Midbrain (tissue), 1 donor: ENCODE data around the gene TSTD1.
"Not testable (repeated sequence)": the region's sequence is repeated elsewhere in the genome, so short reads cannot be mapped to it uniquely, and the experiment has no call there.

Source experiments
- DNase-seq: peaks from one replicate; lab custom pipeline; 2025; lab: John Stamatoyannopoulos, UW

TSTD1 gene

DNA sequence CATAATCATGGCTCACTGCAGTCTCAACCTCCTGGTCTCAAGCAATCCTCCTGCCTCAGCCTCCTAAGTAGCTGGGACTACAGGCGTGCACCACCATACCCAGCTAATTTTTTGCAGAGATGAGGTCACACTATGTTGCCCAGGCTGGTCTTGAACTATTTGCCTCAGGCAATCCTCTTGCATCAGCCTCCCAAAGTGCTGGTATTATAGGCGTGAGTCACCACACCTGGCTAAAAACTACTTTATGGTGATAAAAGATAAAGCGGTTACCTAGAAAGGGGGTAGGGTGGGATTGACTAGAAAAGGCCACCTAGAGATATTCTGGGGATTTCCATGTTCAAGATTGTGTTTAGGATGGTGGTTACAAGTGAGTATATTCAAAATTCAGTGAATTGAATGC is 5.0 kb downstream of the TSTD1 start:
- DNase-seq = no peak

DNA sequence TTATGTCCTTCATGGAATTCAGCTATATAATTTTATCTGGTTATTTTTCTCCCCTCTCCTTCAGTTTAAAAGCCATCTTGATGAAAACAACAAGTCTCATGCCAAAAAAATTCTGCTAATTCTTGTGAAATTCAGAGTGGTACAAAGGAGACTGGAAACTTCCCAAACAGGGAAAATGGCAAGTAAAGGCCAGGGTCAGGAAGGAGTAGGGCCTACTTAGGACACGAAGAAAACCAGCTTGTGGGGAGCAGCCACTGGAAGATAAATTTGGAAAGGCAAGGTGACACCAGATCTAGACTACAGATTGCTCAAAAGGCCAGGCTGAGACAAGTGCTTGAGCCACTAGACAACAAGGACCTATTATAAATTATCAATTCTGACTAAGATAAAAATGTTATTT is 6.4 kb downstream of the TSTD1 start:
- DNase-seq = no peak

DNA sequence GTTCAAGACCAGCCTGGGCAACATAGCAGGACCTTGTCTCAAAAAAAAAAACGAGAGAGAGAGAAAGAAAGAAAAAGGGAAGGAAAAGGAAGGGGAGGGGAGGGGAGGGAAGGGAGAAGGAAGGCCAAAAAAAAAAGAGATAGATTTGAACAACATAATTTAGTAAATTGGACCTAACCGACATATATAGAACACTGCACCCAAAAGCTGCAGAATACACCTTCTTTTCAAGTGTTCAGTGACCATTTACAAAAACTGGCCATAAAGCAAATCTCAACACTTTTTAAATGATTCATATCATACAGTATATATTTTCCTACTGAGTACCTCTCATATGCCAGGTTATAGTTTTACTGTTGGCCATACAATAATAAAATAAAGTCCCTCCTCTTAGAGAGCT is 6.9 kb downstream of the TSTD1 start:
- DNase-seq = no peak

DNA sequence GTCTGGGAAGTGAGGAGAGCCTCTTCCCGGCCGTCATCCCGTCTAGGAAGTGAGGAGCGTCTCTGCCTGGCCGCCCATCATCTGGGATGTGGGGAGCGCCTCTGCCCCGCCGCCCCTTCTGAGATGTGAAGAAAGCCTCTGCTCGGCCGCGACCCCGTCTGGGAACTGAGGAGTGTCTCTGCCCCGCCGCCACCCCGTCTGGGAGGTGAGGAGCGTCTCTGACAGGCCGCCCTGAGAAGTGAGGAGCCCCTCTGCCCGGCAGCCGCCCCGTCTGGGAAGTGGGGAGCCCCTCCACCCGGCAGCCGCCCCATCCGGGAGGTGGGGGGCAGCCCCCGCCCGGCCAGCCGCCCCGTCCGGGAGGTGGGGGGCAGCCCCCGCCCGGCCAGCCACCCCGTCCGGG is 9.3 kb downstream of the TSTD1 start:
- DNase-seq = not testable (repeated sequence)

DNA sequence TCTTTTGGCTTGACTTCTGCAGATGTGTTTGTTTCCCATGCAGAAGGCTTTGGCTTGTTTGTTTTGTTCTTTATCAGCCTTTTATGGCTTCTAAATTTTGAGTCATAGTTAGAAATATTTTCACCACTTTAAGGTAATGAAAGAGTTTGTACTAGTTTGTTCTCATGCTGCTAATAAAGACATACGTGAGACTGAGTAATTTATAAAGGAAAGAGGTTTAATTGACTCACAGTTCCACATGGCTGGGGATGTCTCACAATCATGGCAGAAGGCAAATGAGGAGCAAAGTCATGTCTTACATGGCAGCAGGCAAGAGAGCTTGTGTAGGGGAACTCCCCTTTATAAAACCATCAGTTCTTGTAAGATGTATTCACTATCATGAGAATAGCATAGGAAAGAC is 11.8 kb downstream of the TSTD1 start:
- DNase-seq = not testable (repeated sequence)

DNA sequence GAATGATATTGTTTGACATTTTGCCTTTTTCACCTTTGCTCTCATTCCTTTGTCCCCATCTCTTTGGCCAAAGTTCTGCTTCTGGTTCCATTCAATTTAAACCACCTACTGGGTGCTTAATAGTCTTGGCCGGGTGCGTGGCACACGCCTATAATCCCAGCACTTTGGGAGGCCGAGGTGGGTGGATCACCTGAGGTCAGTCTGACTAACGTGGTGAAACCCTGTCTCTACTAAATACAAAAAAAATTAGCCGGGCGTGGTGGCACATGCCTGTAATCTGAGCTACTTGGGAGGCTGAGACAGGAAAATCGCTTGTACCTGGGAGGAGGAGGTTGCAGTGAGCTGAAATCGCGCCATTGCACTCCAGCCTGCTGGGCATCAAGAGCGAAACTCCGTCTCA is 16.3 kb downstream of the TSTD1 start:
- not testable (repeated sequence) for DNase-seq

DNA sequence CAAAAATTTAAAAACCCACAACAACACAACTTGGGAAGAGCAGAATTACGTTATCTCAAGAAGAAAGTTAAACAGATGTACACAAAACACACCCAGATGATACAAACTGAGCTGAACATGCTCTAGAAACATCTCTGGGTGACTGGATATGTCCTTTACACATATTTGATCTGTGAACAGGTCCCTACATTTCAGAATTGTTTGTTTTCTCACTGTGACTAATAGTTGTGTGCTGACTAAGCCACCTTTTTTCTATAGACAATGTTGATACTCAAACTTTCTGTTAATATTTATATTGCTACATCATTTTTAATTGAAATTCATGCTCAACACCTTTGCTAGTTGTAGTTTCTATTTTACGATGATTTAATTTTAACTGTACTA is 16.8 kb downstream of the TSTD1 start:
- no peak for DNase-seq

DNA sequence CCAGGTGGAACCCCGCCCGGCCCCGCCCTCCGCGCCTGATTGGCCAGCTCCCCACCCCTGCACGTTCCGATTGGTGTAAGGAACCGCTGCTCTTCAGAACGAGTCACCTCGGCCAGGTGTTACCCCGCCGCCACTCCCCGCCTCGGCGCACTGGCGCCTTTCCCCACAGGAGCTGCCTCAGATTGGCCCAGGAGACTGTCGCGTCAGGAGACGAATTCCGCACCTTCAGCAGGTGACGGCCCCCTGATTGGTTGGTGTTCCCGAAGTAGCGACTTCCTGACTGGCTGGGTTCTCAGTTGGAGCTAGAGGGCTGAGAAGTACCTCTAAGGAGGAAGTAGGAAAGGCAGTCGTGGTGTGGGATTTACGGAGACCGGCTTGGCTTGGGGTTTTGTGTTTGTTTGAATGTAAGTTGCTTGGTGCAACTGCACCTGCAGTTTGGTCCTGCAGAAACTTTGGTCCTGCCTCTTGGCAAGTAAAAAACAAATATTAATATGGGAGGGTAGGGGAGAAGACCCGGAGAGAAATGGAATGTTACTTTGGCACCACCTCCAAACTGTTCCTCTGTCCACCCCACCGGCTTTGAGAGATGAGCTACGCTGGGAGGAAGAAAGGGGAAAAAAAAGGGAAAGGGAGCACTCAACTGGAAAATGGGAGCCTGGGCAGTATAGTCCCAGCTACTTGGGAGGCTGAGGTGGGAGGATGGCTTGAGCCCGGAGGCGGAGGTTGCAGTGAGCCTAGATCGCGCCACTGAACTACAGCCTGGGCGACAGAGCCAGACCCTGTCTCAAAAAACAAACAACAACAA is 17.4 kb downstream of the TSTD1 start:
- DNase-seq = peak; percentile 26

DNA sequence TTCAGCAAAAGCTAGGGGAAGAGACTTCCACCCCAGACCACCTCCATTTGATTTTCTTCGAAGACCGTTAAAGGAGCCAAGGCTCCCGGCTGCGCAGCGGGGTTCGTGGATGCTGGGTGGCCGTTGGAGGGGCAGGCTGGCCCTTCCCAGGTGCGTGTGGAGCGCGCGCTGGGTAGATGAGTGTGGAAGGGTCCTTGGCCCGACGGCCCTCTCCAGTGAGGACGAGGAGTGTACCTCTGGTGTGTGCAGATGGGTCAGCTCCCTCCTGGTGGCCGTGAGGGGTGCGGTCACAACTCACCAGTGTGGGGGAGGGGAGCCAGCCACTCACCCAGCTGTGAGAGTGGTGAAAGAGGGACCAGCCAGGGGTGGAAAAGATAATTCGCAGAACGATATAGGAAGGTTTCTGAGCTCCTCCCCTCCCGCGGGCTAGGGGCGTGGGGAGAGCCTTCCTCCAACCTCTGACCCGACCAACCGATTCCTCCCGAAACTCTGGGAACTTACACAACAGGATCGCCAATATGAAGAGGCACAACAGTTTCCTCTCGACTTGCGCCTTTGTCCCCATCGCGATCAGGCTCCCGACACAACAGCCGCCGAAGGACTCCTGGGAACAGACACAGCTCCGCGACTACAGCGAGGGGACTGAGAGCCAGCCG is 18.1 kb downstream of the TSTD1 start, which contains the start of gene F11R:
Gene F11R, minus strand, starts transcription at position 644 of the 656 bp plus-strand sequence. Its CDS starts 79 bp downstream, at position 565.
- no peak for DNase-seq

DNA sequence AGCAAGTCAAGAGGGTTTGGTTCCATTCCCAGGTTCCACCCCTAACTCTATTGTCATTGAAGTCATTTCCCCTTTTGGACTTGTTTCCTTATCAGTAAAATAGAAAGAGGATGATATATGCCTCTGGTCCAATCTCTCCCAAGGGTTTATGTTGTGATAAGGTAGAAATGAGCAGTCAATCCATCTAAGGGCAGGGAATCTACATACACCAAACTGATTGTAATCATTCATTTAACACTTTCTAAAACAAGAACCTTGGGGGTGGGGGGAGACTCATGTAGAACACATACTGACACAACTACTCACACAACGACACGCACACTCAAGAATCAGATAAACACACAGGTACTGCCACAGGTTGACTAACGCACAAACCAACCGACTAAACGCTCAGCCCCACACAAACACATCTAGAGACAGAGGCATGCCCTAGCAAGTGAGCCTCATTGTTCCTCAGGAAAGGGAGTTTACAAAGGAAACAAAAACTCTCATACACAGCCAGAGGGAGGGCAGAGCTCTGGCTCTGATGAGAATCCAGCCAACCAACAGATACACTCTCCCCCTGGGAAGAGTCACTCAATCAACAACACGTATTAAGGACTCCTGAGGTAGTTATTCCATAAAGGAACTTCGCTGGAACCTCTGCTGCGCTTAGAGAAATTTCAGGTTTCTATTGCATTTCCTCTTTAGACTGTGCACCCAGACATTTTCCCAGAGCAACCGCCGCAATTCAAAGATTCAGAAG is 18.8 kb downstream of the TSTD1 start:
- no peak for DNase-seq

DNA sequence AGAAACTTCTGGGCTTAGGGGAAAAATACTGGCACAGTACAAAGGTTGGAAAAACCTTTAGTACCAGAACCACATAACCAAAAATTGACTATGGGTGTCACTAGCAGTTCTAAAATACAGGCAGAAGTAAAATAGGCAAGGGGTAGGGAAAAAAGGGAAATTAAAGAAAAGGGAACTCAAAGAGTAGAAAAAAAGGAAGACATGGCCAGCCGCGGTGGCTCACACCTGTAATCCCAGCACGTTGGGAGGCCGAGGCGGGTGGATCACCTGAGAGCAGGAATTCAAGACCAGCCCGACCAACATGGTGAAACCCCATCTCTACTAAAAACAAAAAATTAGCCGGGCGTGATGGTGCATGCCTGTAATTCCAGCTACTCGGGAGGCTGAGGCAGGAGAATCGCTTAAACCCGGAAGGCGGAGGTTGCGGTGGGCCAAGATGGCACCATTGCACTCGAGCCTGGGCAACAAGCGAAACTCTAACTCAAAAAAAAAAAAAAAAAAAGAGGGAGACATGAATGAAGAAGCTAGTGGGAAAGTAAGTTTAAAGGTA is 19.6 kb downstream of the TSTD1 start:
- not testable (repeated sequence) for DNase-seq

DNA sequence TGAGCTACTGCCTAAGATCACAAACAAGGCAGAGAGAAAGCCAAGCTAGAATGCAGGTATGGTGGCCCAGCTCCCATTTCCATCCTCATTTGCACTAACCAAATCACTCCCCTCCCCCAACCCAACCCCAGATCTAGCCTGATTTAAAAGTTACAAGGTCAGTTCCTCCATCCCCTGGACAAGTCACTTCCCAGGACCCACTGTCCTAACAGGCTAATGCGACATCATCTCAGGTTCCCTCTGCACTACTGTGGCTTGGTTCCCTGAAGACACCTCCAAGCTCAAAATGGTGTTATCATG is 20.2 kb downstream of the TSTD1 start:
- DNase-seq = no peak

DNA sequence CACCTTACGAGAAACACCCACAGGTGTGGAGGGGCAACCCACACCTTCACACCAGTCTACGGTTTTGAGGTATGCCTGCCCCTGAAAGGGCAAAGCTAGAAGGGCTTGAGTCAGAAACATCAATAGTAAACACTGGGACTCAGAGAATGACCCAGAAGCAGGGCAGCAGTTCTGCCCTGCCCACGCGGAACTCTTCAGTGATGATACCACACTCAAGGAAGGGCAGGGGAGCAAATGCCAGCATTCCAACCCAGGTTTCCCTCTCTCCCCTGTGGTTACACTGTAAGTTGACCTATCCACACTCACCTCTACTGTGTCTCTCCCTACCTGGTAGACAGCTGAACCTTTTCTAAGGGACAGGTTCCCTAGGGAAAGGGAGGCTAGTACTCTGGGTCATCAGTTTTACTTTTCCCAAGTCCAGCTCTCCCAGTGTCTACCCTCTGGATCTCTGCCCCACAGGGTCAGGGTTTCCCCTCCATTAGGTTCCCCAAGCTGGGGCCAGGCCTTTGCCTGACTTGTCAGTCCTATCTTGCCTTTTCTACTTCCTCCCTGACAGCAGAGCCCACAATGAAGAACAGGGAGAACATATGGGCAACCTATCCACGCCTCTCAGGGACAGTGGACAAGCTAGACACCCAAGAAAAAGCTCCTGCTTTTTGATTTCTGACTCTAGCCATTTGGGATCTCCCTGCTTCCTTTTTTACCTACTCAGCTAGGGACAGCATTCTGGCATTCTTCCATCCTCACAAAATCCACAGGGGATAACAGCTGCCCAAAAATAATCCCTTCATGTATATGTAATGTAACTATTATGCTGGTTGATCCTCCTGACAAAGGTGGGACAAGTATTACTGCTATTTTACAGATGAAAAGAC is 20.8 kb downstream of the TSTD1 start:
- no peak for DNase-seq

DNA sequence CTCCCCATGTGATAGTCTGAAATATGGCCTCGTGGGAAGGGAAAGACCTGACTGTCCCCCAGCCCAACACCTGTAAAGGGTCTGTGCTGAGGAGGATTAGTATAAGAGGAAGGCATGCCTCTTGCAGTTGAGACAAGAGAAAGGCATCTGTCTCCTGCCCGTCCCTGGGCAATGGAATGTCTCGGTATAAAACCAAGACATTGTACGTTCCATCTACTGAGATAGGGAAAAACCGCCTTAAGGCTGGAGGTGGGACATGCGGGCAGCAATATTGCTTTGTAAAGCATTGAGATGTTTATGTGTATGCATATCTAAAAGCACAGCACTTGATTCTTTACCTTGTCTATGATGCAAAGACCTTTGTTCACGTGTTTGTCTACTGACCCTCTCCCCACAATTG is 21.6 kb downstream of the TSTD1 start:
- not testable (repeated sequence) for DNase-seq

DNA sequence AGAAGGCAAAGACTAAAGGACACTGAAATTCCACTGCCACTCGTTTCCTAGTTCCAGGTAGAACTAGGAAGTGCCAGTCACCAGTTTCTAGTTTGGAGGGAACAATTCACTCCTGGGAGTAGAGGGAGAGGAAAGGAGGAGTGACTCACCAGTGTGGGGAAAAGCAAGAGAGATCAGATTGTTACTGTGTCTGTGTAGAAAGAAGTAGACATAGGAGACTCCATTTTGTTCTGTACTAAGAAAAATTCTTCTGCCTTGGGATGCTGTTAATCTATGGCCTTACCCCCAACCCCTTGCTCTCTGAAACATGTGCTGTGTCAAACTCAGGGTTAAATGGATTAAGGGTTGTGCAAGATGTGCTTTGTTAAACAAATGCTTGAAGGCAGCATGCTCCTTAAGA is 22.1 kb downstream of the TSTD1 start:
- DNase-seq = not testable (repeated sequence)

DNA sequence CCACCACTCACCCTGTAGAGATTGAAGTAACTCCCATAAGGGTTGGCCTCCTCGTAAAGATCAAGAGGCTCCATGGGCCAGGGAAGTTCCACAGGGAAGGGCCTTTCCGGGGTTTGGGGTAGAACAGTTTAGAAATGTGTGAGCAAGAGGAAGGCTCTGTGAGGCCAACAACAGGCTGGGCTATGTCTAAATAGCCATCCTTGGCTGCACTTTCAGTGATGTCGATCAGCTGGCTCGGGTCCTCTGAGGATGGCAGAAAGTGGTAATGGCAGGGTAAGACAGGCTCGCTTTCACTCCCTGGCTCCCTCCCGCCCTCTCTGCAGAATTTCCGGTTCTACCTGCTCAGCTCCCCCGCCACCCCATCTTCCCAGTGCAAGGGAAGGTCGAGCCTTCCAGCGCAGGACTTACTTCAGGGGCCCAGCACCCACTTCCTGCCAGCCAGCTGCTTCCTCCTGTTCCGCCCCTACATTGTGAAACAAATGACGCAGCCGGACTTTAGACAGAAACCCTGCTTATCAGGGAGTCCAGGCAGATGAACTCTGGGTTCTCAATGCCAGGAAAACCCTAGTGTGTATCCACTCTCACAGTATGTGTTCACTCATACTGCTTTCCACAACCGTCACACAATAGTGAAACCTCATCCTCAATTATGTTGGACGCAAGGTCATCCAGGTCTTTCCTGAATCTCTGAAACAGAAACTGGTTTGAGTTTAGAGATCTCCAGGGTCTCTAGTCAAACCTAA is 25.1 kb downstream of the TSTD1 start:
- DNase-seq = peak; percentile 17

DNA sequence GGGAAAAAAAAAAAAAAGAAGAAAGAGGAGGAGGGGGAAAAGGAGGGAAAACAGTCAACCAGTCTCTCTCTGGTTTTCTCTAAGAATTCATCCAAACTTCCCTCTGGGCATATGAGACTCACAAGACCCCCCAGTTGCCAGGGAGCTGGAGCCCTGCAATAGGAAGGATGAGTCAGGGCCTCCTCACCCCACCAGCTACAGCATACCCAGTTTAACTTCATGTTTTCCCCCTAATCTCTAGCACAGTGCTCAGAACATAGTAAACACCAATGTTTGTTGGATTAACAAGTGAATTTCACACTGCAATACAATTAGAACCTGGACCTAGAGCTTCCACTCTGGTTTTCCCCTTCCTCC is 25.7 kb downstream of the TSTD1 start:
- DNase-seq = no peak

DNA sequence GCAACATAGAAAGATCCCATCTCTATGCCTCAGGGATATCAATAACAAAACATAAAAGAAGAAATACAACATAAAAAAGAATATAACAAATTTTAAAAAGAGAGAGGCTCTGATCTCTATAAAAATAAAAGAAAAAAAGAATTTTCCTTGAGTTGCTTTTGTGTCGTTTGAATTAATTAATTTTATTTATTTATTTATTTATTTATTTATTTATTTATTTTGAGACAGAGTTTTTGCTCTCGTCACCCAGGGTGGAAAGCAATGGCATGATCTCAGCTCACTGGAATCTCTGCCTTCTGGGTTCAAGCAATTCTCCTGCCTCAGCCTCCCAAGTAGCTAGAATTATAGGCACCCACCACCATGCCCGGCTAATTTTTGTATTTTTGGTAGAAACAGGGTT is 26.3 kb downstream of the TSTD1 start:
- DNase-seq = no peak

DNA sequence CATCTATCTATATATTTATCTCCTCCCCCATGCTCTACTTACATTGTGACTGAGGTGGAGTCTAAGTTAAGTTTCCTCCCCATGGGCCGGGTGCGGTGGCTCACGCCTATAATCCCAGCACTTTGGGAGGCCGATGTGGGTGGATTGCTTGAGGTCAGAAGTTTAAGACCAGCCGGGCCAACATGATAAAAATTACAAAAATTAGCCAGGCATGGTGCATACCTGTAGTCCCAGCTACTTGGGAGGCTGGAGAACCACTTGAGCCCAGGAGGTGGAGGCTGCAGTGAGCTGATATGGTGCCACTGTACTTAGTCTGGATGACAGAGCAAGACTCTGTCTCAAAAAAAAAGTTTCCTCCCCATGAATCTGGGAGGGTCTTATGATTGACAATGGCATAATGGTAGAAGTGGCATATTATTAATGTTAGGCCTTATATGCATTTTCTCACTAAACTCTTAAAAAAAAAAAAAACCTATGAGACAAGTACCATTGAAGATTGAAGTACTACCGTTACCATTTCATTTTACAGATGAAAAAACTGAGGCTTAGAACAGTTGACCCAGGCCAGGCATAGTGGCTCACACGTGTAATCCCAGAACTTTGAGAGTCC is 29.1 kb downstream of the TSTD1 start:
- no peak for DNase-seq

DNA sequence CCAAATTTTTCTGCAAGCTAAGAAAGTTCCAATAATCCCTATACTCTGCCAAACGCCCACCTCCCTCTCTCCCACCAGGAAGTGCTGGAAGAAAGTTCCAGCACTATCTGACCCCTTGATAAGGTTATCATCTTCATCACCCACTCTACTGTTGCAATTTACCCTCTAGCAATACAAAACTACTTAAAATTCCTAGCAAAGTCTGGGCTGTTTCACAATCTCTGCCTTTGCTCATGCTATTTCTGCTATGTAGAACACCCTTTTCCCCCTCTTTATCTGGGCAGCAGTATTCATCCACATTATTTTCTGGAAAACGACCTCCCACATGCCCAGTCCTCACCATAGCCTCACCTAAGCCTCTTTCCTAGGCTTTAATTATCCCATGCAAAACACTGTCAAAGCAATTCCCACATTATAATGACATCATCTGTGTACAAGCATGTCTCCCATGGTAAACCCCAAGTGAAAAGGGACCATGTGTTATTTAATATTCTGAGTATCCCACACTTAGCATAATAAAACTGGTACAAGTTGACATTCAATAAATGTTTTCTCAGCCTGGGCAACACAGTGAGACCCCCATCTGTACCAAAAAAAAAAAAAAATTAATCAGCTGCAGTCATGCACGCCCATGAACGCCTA is 29.8 kb downstream of the TSTD1 start:
- no peak for DNase-seq
